A549 (cell line): ENCODE results near the gene CLSTN2. TPM values are rescaled to one million over a fixed set of nuclear protein-coding genes. Genes with fewer than 3 reads are reported as not detected.

Experiments
- ATAC-seq, 2 experiments: fragments of 200-7000 bp in 1 of 2; fragments of >200 bp in 1 of 2; cut with Nextera tagmentation in 1 of 2; cut with Tn5 transposase in 1 of 2; 3 replicates each; pipeline versions ENCODE4 v1.8.0 to v1.9.1; 2018 to 2020; ENCODE audit warnings: mild to moderate bottlenecking in 1 of 2, moderate library complexity in 1 of 2
- CTCF ChIA-PET: fragments of 300-600 bp; sonication (Branson Sonifier 250); formaldehyde crosslinking; extraction: SDS; loops from one replicate; lab custom pipeline; 2021; ENCODE audit warnings: antibody characterized with exemption, inconsistent platforms; lab: Yijun Ruan, JAX
- POLR2A ChIA-PET: fragments of 350-600 bp; formaldehyde crosslinking; extraction: SDS; loops from one replicate; lab custom pipeline; 2021; ENCODE audit warnings: antibody characterized with exemption, inconsistent platforms; lab: Yijun Ruan, JAX
- DNase-seq, 2 experiments: peaks; one replicate each; pipeline versions ENCODE4 v3.0.0 to v3.0.0-alpha.2; 2011 to 2016; ENCODE audit warnings: low read depth in 1 of 2, low spot score in 1 of 2
- FAIRE-seq: peaks from 2 replicates; lab custom pipeline; 2011; peaks lifted over from hg19 to GRCh38; lab: Jason Lieb, UNC
- H3K27ac ChIP-seq, 2 experiments: fragments of >200 bp; sonication (Bioruptor Twin); formaldehyde crosslinking; 3 replicates each; pipeline ENCODE4 v1.5.1; 2016 to 2017
- H3K4me1 ChIP-seq: fragments of >200 bp; sonication (Bioruptor Twin); formaldehyde crosslinking; 3 replicates; pipeline ENCODE4 v1.6.1; 2016
- H3K4me2 ChIP-seq: fragments of >200 bp; sonication (Bioruptor Twin); formaldehyde crosslinking; 3 replicates; pipeline ENCODE4 v1.6.1; 2016
- H3K4me3 ChIP-seq: fragments of >200 bp; sonication (Bioruptor Twin); formaldehyde crosslinking; 3 replicates; pipeline ENCODE4 v1.5.1; 2016
- H3K9me3 ChIP-seq: fragments of >200 bp; sonication (Bioruptor Twin); formaldehyde crosslinking; 3 replicates; pipeline ENCODE4 v1.6.1; 2016
- BHLHE40 ChIP-seq: IDR thresholded peaks from 2 replicates; pipeline ENCODE4 v1.6.1; 2012; ENCODE audit warnings: low read depth, low read length, inconsistent platforms
- CBX2 ChIP-seq: fragments of 200-600 bp; sonication (generic); IDR thresholded peaks from 2 replicates; pipeline ENCODE4 v1.6.1; 2016; ENCODE audit warnings: low read depth, mild to moderate bottlenecking, borderline replicate concordance
- CEBPB ChIP-seq, 2 experiments: fragments of >200 bp in 1 of 2; sonication (Bioruptor Twin) in 1 of 2; formaldehyde crosslinking in 1 of 2; IDR thresholded peaks; 2 replicates each; pipeline ENCODE4 v1.6.1; 2012 to 2016
- CHD4 ChIP-seq: fragments of 200-600 bp; sonication (generic); IDR thresholded peaks from 2 replicates; pipeline ENCODE4 v1.6.1; 2016; ENCODE audit warnings: antibody characterized with exemption, mild to moderate bottlenecking, borderline replicate concordance
- EHF ChIP-seq: fragments of 250-450 bp; sonication (Bioruptor Pico); IDR thresholded peaks from 2 replicates; pipeline ENCODE4 v1.5.0; 2020; ENCODE audit warnings: mild to moderate bottlenecking
- EHMT2 ChIP-seq: fragments of 200-600 bp; sonication (generic); IDR thresholded peaks from 2 replicates; pipeline ENCODE4 v1.6.1; 2016; ENCODE audit warnings: antibody characterized with exemption, low read depth, mild to moderate bottlenecking, moderate library complexity
- EP300 ChIP-seq, 2 experiments: fragments of >200 bp; sonication (Bioruptor Twin); formaldehyde crosslinking; IDR thresholded peaks; 2 replicates in 1 of 2; 3 replicates in 1 of 2; pipeline ENCODE4 v1.6.1; 2016 to 2017
- ESRRA ChIP-seq: fragments of 150-350 bp; IDR thresholded peaks from 2 replicates; pipeline ENCODE4 v1.6.1; 2014; ENCODE audit warnings: mild to moderate bottlenecking, low read length, borderline replicate concordance
- FOSB ChIP-seq: fragments of 250-450 bp; sonication (Bioruptor Pico); IDR thresholded peaks from 2 replicates; pipeline ENCODE4 v1.5.0; 2020; ENCODE audit warnings: mild to moderate bottlenecking, moderate library complexity
- GATA3 ChIP-seq: IDR thresholded peaks from 2 replicates; pipeline ENCODE4 v1.6.1; 2012; ENCODE audit warnings: borderline replicate concordance
- HDAC2 ChIP-seq: fragments of 200-600 bp; sonication (generic); IDR thresholded peaks from 2 replicates; pipeline ENCODE4 v1.6.1; 2016
- HOXA7 ChIP-seq: fragments of 250-450 bp; sonication (Bioruptor Pico); IDR thresholded peaks from 2 replicates; pipeline ENCODE4 v1.5.0; 2020; ENCODE audit warnings: mild to moderate bottlenecking, moderate library complexity
- JUN ChIP-seq, 2 experiments: fragments of >200 bp; sonication (Bioruptor Twin); formaldehyde crosslinking; IDR thresholded peaks; 2 replicates in 1 of 2; 3 replicates in 1 of 2; pipeline ENCODE4 v1.6.1; 2016 to 2017
- JUNB ChIP-seq: fragments of >200 bp; sonication (Bioruptor Twin); formaldehyde crosslinking; IDR thresholded peaks from 2 replicates; pipeline ENCODE4 v1.6.1; 2016
- KDM1A ChIP-seq: fragments of 200-600 bp; sonication (generic); IDR thresholded peaks from 2 replicates; pipeline ENCODE4 v1.6.1; 2016; ENCODE audit warnings: low read depth, mild to moderate bottlenecking
- MAFK ChIP-seq: fragments of 450-650 bp; IDR thresholded peaks from 2 replicates; pipeline ENCODE4 v1.6.1; 2014; ENCODE audit not compliant: partially characterized antibody
- MYC ChIP-seq: IDR thresholded peaks from 2 replicates; pipeline ENCODE4 v1.6.1; 2012; ENCODE audit warnings: mild to moderate bottlenecking, inconsistent platforms, low read length, improper control_type of control experiment, borderline replicate concordance
- NPAS2 ChIP-seq: fragments of 250-450 bp; sonication (Bioruptor Pico); IDR thresholded peaks from 2 replicates; pipeline ENCODE4 v1.8.0; 2022; ENCODE audit warnings: mild to moderate bottlenecking, moderate library complexity, borderline replicate concordance
- NR3C1 ChIP-seq: fragments of >200 bp; sonication (Bioruptor Twin); formaldehyde crosslinking; IDR thresholded peaks from 3 replicates; pipeline ENCODE4 v1.6.1; 2017
- PBX3 ChIP-seq: IDR thresholded peaks from 2 replicates; pipeline ENCODE4 v1.6.1; 2012
- POLR2A ChIP-seq: IDR thresholded peaks from 2 replicates; pipeline ENCODE4 v1.6.1; 2012; ENCODE audit warnings: mild to moderate bottlenecking, low read length
- RAD21 ChIP-seq, 2 experiments: fragments of >200 bp in 1 of 2; sonication (Bioruptor Twin) in 1 of 2; formaldehyde crosslinking in 1 of 2; IDR thresholded peaks in 1 of 2; conservative IDR thresholded peaks in 1 of 2; 2 replicates in 1 of 2; 3 replicates in 1 of 2; pipeline ENCODE4 v1.6.1; 2012 to 2018; ENCODE audit warnings: inconsistent platforms in 1 of 2
- RARB ChIP-seq: fragments of 250-450 bp; sonication (Bioruptor Pico); IDR thresholded peaks from 2 replicates; pipeline ENCODE4 v1.8.0; 2021; ENCODE audit warnings: mild to moderate bottlenecking, moderate library complexity
- RCOR1 ChIP-seq: fragments of 150-350 bp; IDR thresholded peaks from 2 replicates; pipeline ENCODE4 v1.6.1; 2014; ENCODE audit warnings: antibody characterized with exemption, low read length, low read depth
- TFCP2L1 ChIP-seq: fragments of 250-450 bp; sonication (Bioruptor Pico); IDR thresholded peaks from 2 replicates; pipeline ENCODE4 v1.5.0; 2021; ENCODE audit warnings: mild to moderate bottlenecking
- ZC3H11A ChIP-seq: fragments of 450-650 bp; IDR thresholded peaks from 2 replicates; pipeline ENCODE4 v1.6.1; 2014; ENCODE audit warnings: antibody characterized with exemption, mild to moderate bottlenecking
- ZFP36 ChIP-seq: fragments of 450-650 bp; IDR thresholded peaks from 2 replicates; pipeline ENCODE4 v1.6.1; 2014; ENCODE audit warnings: borderline replicate concordance; ENCODE audit not compliant: partially characterized antibody
- WGBS: methylation state at CpG from one replicate; pipeline ENCODE4 v1.1.6; 2017; ENCODE audit errors: missing lambda C conversion rate; 5-methylcytosine and 5-hydroxymethylcytosine counted together
- polyA plus RNA-seq, 4 experiments: library from polyadenylated mRNA; depleted of rRNA in 3 of 4; stranded (reverse); fragments of >200 nt; fragmentation: RNase III in 1 of 4; extraction: RNeasy Plus Mini Kit Qiagen cat#74134 plus additional on column Dnase treatment in 1 of 4; gene quantifications; 2 replicates in 3 of 4; 3 replicates in 1 of 4; pipeline ENCODE4 v1.2.3, GENCODE V29; 2011 to 2017
- TF ChIP-seq, protein P1 (sequence below): fragments of 250-450 bp; sonication (Bioruptor Pico); IDR thresholded peaks from 2 replicates; pipeline ENCODE4 v1.5.0; 2020; ENCODE audit warnings: low read depth, mild to moderate bottlenecking, moderate library complexity
- TF ChIP-seq, protein P2 (sequence below): IDR thresholded peaks from 2 replicates; pipeline ENCODE4 v1.6.1; 2012; ENCODE audit warnings: low read depth, borderline replicate concordance
- TF ChIP-seq, protein P3 (sequence below): fragments of >200 bp; sonication (Bioruptor Twin); formaldehyde crosslinking; IDR thresholded peaks from 3 replicates; pipeline ENCODE4 v1.6.1; 2016
- TF ChIP-seq, protein P4 (sequence below): fragments of 150-350 bp; IDR thresholded peaks from 2 replicates; pipeline ENCODE4 v1.6.1; 2014; ENCODE audit warnings: low read depth, mild to moderate bottlenecking, low read length
- TF ChIP-seq, protein P5 (sequence below): fragments of 450-650 bp; IDR thresholded peaks from 2 replicates; pipeline ENCODE4 v1.6.1; 2014; ENCODE audit warnings: antibody characterized with exemption

CLSTN2 gene
- polyA plus RNA-seq, 2 of the 4 experiments (the other 2 are of a cell fraction) = 0.03 to 0.04 TPM

DNA sequence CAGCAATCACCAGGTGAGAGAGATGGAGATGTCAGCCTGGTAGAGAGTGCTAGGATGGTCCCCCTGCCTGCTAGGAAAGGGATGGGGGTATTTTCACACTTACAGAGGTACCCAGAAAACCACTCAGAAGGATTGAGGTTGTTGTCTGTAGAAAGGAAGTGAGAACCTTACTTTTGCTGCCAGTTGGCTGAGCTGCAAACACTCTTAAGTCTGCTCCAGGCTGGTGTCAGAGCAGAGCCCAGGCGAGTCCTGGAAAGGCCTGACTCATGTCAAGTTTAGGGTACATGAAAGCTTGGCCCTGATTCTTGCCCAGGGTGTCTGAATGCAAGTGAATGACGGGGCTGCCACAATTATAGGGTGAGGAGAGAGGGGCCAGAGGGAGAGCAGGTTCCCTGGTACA is 528.4 kb downstream of the CLSTN2 start:
- FAIRE-seq = no peak
- Histone ChIP-seq H3K9me3 (no peaks in the 10 kb centered on the region), H3K4me3 (no peak overlapping the region), H3K4me1 (peaks cover 19% of the 10 kb centered on the region)
- POLR2A ChIA-PET = no interaction called here
- WGBS = 0% methylated on average over 1 of the region's 2 CpGs
- no peak for ATAC-seq
- no peak for DNase-seq
- TF ChIP-seq KDM1A (no peak), GATA3 (no peak), CEBPB (IDR thresholded peaks at IDR 0.05) (no peak), RAD21 (conservative IDR thresholded peaks at IDR 0.05 in 1 of 2, IDR thresholded peaks at IDR 0.05 in 1 of 2) (no peak), JUN (IDR thresholded peaks at IDR 0.05) (no peak), BHLHE40 (no peak)
- TF ChIP-seq, all 56 proteins: peak for 0
- H3K27ac ChIP-seq = no peak overlapping the region
- CTCF ChIA-PET = no interaction called here
- no peak overlapping the region for H3K4me2 ChIP-seq

GRCh38 chr3:140465988-140466387 is 531.0 kb downstream of the CLSTN2 start:
- Histone ChIP-seq H3K4me2 (no peak overlapping the region), H3K4me3 (no peak overlapping the region), H3K4me1 (peaks cover 45% of the 10 kb centered on the region), H3K27ac (peak overlapping the region in 1 of 2 experiments; percentile 56; a peak in 3 of 6 replicates), H3K9me3 (no peaks in the 10 kb centered on the region)
- CTCF ChIA-PET = no interaction called here
- FAIRE-seq (no peak), DNase-seq (no peak), ATAC-seq (no peak)
- POLR2A ChIA-PET = no interaction called here
- TF ChIP-seq RARB = no peak
- no peak for TF ChIP-seq CBX2
- TF ChIP-seq EHMT2 = no peak
- TF ChIP-seq KDM1A = no peak
- TF ChIP-seq EHF (CRISPR knock-in tag) = no peak
- TF ChIP-seq CEBPB (IDR thresholded peaks at IDR 0.05) = no peak
- TF ChIP-seq, protein P1, sequence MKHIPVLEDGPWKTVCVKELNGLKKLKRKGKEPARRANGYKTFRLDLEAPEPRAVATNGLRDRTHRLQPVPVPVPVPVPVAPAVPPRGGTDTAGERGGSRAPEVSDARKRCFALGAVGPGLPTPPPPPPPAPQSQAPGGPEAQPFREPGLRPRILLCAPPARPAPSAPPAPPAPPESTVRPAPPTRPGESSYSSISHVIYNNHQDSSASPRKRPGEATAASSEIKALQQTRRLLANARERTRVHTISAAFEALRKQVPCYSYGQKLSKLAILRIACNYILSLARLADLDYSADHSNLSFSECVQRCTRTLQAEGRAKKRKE (CRISPR knock-in tag) = no peak
- TF ChIP-seq, protein P2, sequence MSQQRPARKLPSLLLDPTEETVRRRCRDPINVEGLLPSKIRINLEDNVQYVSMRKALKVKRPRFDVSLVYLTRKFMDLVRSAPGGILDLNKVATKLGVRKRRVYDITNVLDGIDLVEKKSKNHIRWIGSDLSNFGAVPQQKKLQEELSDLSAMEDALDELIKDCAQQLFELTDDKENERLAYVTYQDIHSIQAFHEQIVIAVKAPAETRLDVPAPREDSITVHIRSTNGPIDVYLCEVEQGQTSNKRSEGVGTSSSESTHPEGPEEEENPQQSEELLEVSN = no peak
- TF ChIP-seq MYC = no peak
- no peak for TF ChIP-seq TFCP2L1
- TF ChIP-seq JUN (IDR thresholded peaks at IDR 0.05) = no peak
- no peak for TF ChIP-seq RAD21 (conservative IDR thresholded peaks at IDR 0.05 in 1 of 2, IDR thresholded peaks at IDR 0.05 in 1 of 2)
- TF ChIP-seq POLR2A = no peak
- TF ChIP-seq ESRRA = no peak
- TF ChIP-seq, protein P3, sequence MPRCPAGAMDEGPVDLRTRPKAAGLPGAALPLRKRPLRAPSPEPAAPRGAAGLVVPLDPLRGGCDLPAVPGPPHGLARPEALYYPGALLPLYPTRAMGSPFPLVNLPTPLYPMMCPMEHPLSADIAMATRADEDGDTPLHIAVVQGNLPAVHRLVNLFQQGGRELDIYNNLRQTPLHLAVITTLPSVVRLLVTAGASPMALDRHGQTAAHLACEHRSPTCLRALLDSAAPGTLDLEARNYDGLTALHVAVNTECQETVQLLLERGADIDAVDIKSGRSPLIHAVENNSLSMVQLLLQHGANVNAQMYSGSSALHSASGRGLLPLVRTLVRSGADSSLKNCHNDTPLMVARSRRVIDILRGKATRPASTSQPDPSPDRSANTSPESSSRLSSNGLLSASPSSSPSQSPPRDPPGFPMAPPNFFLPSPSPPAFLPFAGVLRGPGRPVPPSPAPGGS = no peak
- no peak for TF ChIP-seq ZFP36

- no peak for ATAC-seq
Measured at GRCh38 chr3:140466535-140466934, 531.5 kb downstream of the CLSTN2 start.

More at GRCh38 chr3:140466535-140466934, 531.5 kb downstream of the CLSTN2 start:
- Histone ChIP-seq H3K9me3 (no peaks in the 10 kb centered on the region), H3K27ac (peak overlapping the region; percentile 56 to 71), H3K4me3 (no peak overlapping the region), H3K4me2 (no peak overlapping the region), H3K4me1 (peaks cover 51% of the 10 kb centered on the region)
- POLR2A ChIA-PET = no interaction called here
- DNase-seq (no peak), FAIRE-seq (no peak)
- CTCF ChIA-PET = no interaction called here
- TF ChIP-seq FOSB (CRISPR knock-in tag) (no peak), CBX2 (no peak), HDAC2 (no peak), JUNB (no peak), POLR2A (no peak), NPAS2 (CRISPR knock-in tag) (no peak), NR3C1 (no peak), ZC3H11A (no peak), RCOR1 (no peak), CHD4 (no peak), EP300 (IDR thresholded peaks at IDR 0.05) (no peak), MAFK (no peak), PBX3 (no peak), ESRRA (no peak), HOXA7 (CRISPR knock-in tag) (no peak)
- TF ChIP-seq, protein P4, sequence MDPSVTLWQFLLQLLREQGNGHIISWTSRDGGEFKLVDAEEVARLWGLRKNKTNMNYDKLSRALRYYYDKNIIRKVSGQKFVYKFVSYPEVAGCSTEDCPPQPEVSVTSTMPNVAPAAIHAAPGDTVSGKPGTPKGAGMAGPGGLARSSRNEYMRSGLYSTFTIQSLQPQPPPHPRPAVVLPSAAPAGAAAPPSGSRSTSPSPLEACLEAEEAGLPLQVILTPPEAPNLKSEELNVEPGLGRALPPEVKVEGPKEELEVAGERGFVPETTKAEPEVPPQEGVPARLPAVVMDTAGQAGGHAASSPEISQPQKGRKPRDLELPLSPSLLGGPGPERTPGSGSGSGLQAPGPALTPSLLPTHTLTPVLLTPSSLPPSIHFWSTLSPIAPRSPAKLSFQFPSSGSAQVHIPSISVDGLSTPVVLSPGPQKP = no peak
- TF ChIP-seq, protein P5, sequence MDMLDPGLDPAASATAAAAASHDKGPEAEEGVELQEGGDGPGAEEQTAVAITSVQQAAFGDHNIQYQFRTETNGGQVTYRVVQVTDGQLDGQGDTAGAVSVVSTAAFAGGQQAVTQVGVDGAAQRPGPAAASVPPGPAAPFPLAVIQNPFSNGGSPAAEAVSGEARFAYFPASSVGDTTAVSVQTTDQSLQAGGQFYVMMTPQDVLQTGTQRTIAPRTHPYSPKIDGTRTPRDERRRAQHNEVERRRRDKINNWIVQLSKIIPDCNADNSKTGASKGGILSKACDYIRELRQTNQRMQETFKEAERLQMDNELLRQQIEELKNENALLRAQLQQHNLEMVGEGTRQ = no peak
- 92% methylated on average over 9 of the region's 9 CpGs for WGBS
